ENCODE measurements around the gene WLS. TPM values are rescaled to one million over a fixed set of nuclear protein-coding genes. Genes with fewer than 3 reads are reported as not detected.

Gene WLS
- total RNA-seq, 1 donor, result 4.7 TPM

- Histone ChIP-seq H3K4me1 (ENCODE audit: insufficient read depth, low read length) (no peaks in the 10 kb centered on the region), H3K9me3 (ENCODE audit: low read depth, low read length) (no peaks in the 10 kb centered on the region), H3K4me3 (ENCODE audit: low read length) (no peak overlapping the region), H3K27me3 (ENCODE audit: insufficient read depth, low read length) (no peaks in the 10 kb centered on the region)
Measured at GRCh38 chr1:68128157-68128556, 104.2 kb downstream of the WLS start.

GRCh38 chr1:68121536-68121935 lies 110.8 kb downstream of the WLS start:
- no peak overlapping the region for H3K4me3 ChIP-seq (ENCODE audit: low read length)
- H3K27me3 ChIP-seq (ENCODE audit: insufficient read depth, low read length), result no peaks in the 10 kb centered on the region
- H3K9me3 ChIP-seq (ENCODE audit: low read depth, low read length), result no peaks in the 10 kb centered on the region
- H3K4me1 ChIP-seq (ENCODE audit: insufficient read depth, low read length), result peaks cover 3% of the 10 kb centered on the region

- no peaks in the 10 kb centered on the region for H3K9me3 ChIP-seq (ENCODE audit: low read depth, low read length)
- H3K4me1 ChIP-seq (ENCODE audit: insufficient read depth, low read length), result peaks cover 3% of the 10 kb centered on the region
- H3K4me3 ChIP-seq (ENCODE audit: low read length), result no peak overlapping the region
- no peaks in the 10 kb centered on the region for H3K27me3 ChIP-seq (ENCODE audit: insufficient read depth, low read length)
Measured at GRCh38 chr1:68120136-68120791, 112.1 kb downstream of the WLS start.

- H3K4me1 ChIP-seq (ENCODE audit: insufficient read depth, low read length), result peaks cover 3% of the 10 kb centered on the region
- no peak overlapping the region for H3K4me3 ChIP-seq (ENCODE audit: low read length)
- H3K27me3 ChIP-seq (ENCODE audit: insufficient read depth, low read length), result no peaks in the 10 kb centered on the region
- no peaks in the 10 kb centered on the region for H3K9me3 ChIP-seq (ENCODE audit: low read depth, low read length)
Measured at GRCh38 chr1:68119445-68119844, 112.9 kb downstream of the WLS start.

- Histone ChIP-seq H3K9me3 (ENCODE audit: low read depth, low read length) (no peaks in the 10 kb centered on the region), H3K4me1 (ENCODE audit: insufficient read depth, low read length) (peaks cover 3% of the 10 kb centered on the region), H3K27me3 (ENCODE audit: insufficient read depth, low read length) (no peaks in the 10 kb centered on the region), H3K4me3 (ENCODE audit: low read length) (no peak overlapping the region)
Measured at GRCh38 chr1:68117416-68117815, 114.9 kb downstream of the WLS start.

GRCh38 chr1:68116643-68117235 lies 115.6 kb downstream of the WLS start:
- no peaks in the 10 kb centered on the region for H3K9me3 ChIP-seq (ENCODE audit: low read depth, low read length)
- H3K27me3 ChIP-seq (ENCODE audit: insufficient read depth, low read length), result no peaks in the 10 kb centered on the region
- peaks cover 3% of the 10 kb centered on the region for H3K4me1 ChIP-seq (ENCODE audit: insufficient read depth, low read length)
- no peak overlapping the region for H3K4me3 ChIP-seq (ENCODE audit: low read length)

GRCh38 chr1:68115308-68115707 lies 117.0 kb downstream of the WLS start:
- H3K9me3 ChIP-seq (ENCODE audit: low read depth, low read length), result no peaks in the 10 kb centered on the region
- no peak overlapping the region for H3K4me3 ChIP-seq (ENCODE audit: low read length)
- H3K4me1 ChIP-seq (ENCODE audit: insufficient read depth, low read length), result peaks cover 3% of the 10 kb centered on the region
- H3K27me3 ChIP-seq (ENCODE audit: insufficient read depth, low read length), result no peaks in the 10 kb centered on the region

GRCh38 chr1:68113966-68114365 lies 118.4 kb downstream of the WLS start:
- Histone ChIP-seq H3K27me3 (ENCODE audit: insufficient read depth, low read length) (peaks cover 2% of the 10 kb centered on the region), H3K4me1 (ENCODE audit: insufficient read depth, low read length) (peaks cover 3% of the 10 kb centered on the region), H3K4me3 (ENCODE audit: low read length) (no peak overlapping the region), H3K9me3 (ENCODE audit: low read depth, low read length) (no peaks in the 10 kb centered on the region)

- H3K4me1 ChIP-seq (ENCODE audit: insufficient read depth, low read length), result peaks cover 3% of the 10 kb centered on the region
- H3K9me3 ChIP-seq (ENCODE audit: low read depth, low read length), result no peaks in the 10 kb centered on the region
- H3K4me3 ChIP-seq (ENCODE audit: low read length), result no peak overlapping the region
Measured at GRCh38 chr1:68112835-68113243, 119.5 kb downstream of the WLS start.

GRCh38 chr1:68111519-68112436 lies 120.5 kb downstream of the WLS start:
- Histone ChIP-seq H3K27me3 (ENCODE audit: insufficient read depth, low read length) (peaks cover 3% of the 10 kb centered on the region), H3K9me3 (ENCODE audit: low read depth, low read length) (no peaks in the 10 kb centered on the region), H3K4me3 (ENCODE audit: low read length) (no peak overlapping the region), H3K4me1 (ENCODE audit: insufficient read depth, low read length) (peaks cover 2% of the 10 kb centered on the region)

More at GRCh38 chr1:68112835-68113243, 119.5 kb downstream of the WLS start:
- H3K27me3 ChIP-seq (ENCODE audit: insufficient read depth, low read length), result peaks cover 3% of the 10 kb centered on the region

- Histone ChIP-seq H3K27me3 (ENCODE audit: insufficient read depth, low read length) (peaks cover 3% of the 10 kb centered on the region), H3K9me3 (ENCODE audit: low read depth, low read length) (no peaks in the 10 kb centered on the region), H3K4me1 (ENCODE audit: insufficient read depth, low read length) (no peaks in the 10 kb centered on the region), H3K4me3 (ENCODE audit: low read length) (no peak overlapping the region)
Measured at GRCh38 chr1:68107771-68108170, 124.6 kb downstream of the WLS start.

- H3K27me3 ChIP-seq (ENCODE audit: insufficient read depth, low read length), result peaks cover 2% of the 10 kb centered on the region
- H3K9me3 ChIP-seq (ENCODE audit: low read depth, low read length), result no peaks in the 10 kb centered on the region
- no peak overlapping the region for H3K4me3 ChIP-seq (ENCODE audit: low read length)
- H3K4me1 ChIP-seq (ENCODE audit: insufficient read depth, low read length), result no peaks in the 10 kb centered on the region
Measured at GRCh38 chr1:68103884-68104554, 128.3 kb downstream of the WLS start.

GRCh38 chr1:68103011-68103545 lies 129.2 kb downstream of the WLS start:
- H3K4me3 ChIP-seq (ENCODE audit: low read length), result no peak overlapping the region
- H3K27me3 ChIP-seq (ENCODE audit: insufficient read depth, low read length), result no peaks in the 10 kb centered on the region

GRCh38 chr1:68101829-68102228 lies 130.5 kb downstream of the WLS start:
- Histone ChIP-seq H3K4me1 (ENCODE audit: insufficient read depth, low read length) (no peaks in the 10 kb centered on the region), H3K27me3 (ENCODE audit: insufficient read depth, low read length) (no peaks in the 10 kb centered on the region), H3K9me3 (ENCODE audit: low read depth, low read length) (no peaks in the 10 kb centered on the region), H3K4me3 (ENCODE audit: low read length) (no peak overlapping the region)

More at GRCh38 chr1:68103011-68103545, 129.2 kb downstream of the WLS start:
- no peaks in the 10 kb centered on the region for H3K4me1 ChIP-seq (ENCODE audit: insufficient read depth, low read length)
- no peaks in the 10 kb centered on the region for H3K9me3 ChIP-seq (ENCODE audit: low read depth, low read length)

Measured in mononuclear cell (primary cell).